Measurements from ENCODE around the gene NGDN. TPM values are rescaled to one million over a fixed set of nuclear protein-coding genes. Genes with fewer than 3 reads are reported as not detected.

NGDN gene
- total RNA-seq, 1 experiment from 2014 or later = 42.0 TPM

GRCh38 chr14:23514644-23514957, 45.1 kb downstream of the NGDN start:
- Histone ChIP-seq H3K27me3 (ENCODE audit: insufficient read depth, low read length) (no peaks in the 10 kb centered on the region), H3K4me3 (replicated peaks in 1 of 2; ENCODE audit: low read depth in 1 of 2, low read length in 2 of 2) (no peak overlapping the region), H3K36me3 (ENCODE audit: control insufficient read depth in 1 of 2, insufficient read depth in 2 of 2, low read length in 2 of 2) (no peaks in the 10 kb centered on the region; a peak in 1 of 4 replicates), H3K79me2 (ENCODE audit: insufficient read depth, low read length) (no peaks in the 10 kb centered on the region), H2AFZ (ENCODE audit: low read depth, low read length, poor library complexity, severe bottlenecking) (no peak overlapping the region), H3K4me2 (ENCODE audit: low read length) (no peak overlapping the region), H3K27ac (ENCODE audit: low read depth, low read length) (no peak overlapping the region), H3K9ac (ENCODE audit: low read length) (no peak overlapping the region), H4K20me1 (ENCODE audit: insufficient read depth) (no peaks in the 10 kb centered on the region), H3K9me2 (ENCODE audit: insufficient read depth) (no peaks in the 10 kb centered on the region), H3K9me3 (ENCODE audit: control insufficient read depth in 1 of 2, insufficient read depth in 1 of 2, low read depth in 1 of 2, low read length in 2 of 2) (no peaks in the 10 kb centered on the region), H3K4me1 (ENCODE audit: control insufficient read depth in 1 of 2, insufficient read depth in 2 of 2, low read length in 2 of 2) (no peaks in the 10 kb centered on the region)
- TF ChIP-seq CEBPB (IDR thresholded peaks at IDR 0.05; ENCODE audit: low read depth) = no peak
- no peak for TF ChIP-seq TCF7L2 (IDR thresholded peaks at IDR 0.05; ENCODE audit: borderline replicate concordance, extremely low read depth, insufficient read depth, insufficient read length)
- no peak for TF ChIP-seq ZBTB33 (IDR thresholded peaks at IDR 0.05; ENCODE audit: extremely low read depth, insufficient replicate concordance, low read length)
- no peak for TF ChIP-seq POLR2AphosphoS5 (IDR thresholded peaks at IDR 0.05; ENCODE audit: low read depth, low read length)
- TF ChIP-seq, protein P1, sequence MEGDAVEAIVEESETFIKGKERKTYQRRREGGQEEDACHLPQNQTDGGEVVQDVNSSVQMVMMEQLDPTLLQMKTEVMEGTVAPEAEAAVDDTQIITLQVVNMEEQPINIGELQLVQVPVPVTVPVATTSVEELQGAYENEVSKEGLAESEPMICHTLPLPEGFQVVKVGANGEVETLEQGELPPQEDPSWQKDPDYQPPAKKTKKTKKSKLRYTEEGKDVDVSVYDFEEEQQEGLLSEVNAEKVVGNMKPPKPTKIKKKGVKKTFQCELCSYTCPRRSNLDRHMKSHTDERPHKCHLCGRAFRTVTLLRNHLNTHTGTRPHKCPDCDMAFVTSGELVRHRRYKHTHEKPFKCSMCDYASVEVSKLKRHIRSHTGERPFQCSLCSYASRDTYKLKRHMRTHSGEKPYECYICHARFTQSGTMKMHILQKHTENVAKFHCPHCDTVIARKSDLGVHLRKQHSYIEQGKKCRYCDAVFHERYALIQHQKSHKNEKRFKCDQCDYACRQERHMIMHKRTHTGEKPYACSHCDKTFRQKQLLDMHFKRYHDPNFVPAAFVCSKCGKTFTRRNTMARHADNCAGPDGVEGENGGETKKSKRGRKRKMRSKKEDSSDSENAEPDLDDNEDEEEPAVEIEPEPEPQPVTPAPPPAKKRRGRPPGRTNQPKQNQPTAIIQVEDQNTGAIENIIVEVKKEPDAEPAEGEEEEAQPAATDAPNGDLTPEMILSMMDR (IDR thresholded peaks at IDR 0.05 in 2 of 3, conservative IDR thresholded peaks at IDR 0.05 in 1 of 3; ENCODE audit: borderline replicate concordance in 1 of 3, insufficient read depth in 1 of 3, low read depth in 2 of 3, low read length in 2 of 3) = no peak
- CTCF ChIA-PET = no interaction called here
- DNase-seq (ENCODE audit: low read depth, low spot score) (no peak), ATAC-seq (no peak)
- POLR2A ChIA-PET = no interaction called here
- RAD21 ChIA-PET (ENCODE audit: low non-redundant PET in 1 of 2, low total read pairs in 2 of 2, uncharacterized antibody in 2 of 2, unreplicated experiment in 2 of 2) = no interaction called here
- intact Hi-C loops (cut with micrococcal nuclease) = no loop called here
- no TSS peak for BruUV-seq (replicated peaks)

Data from HCT116 (cell line).